WI38 (cell line): Measurements from ENCODE around the gene FAM117A.

ENCODE experiments used
- H3K4me3 ChIP-seq: 2 replicates; pipeline ENCODE4 v1.5.1; 2011; ENCODE audit warnings: low read depth, mild to moderate bottlenecking, control low read depth, low read length
- CTCF ChIP-seq: IDR thresholded peaks from 2 replicates; pipeline ENCODE4 v1.5.1; 2012; ENCODE audit warnings: low read depth, mild to moderate bottlenecking, control low read depth, low read length

Gene FAM117A

GRCh38 chr17:49716668-49717364 is 47.1 kb downstream of the FAM117A start:
- H3K4me3 ChIP-seq: no peak overlapping the region
- no peak for TF ChIP-seq CTCF

GRCh38 chr17:49715717-49716279 is 48.1 kb downstream of the FAM117A start:
- no peak for TF ChIP-seq CTCF
- H3K4me3 ChIP-seq: no peak overlapping the region

GRCh38 chr17:49715216-49715615 is 48.7 kb downstream of the FAM117A start:
- no peak for TF ChIP-seq CTCF
- H3K4me3 ChIP-seq: no peak overlapping the region

GRCh38 chr17:49708515-49709183 is 55.3 kb downstream of the FAM117A start:
- TF ChIP-seq CTCF: 0 out of 2 replicates have a peak, but pooled peaks have one; percentile 0
- peak overlapping the region; percentile 98 for H3K4me3 ChIP-seq

GRCh38 chr17:49707608-49708514 is 56.1 kb downstream of the FAM117A start, which contains the start of gene SLC35B1:
TSS of gene SLC35B1 (minus strand) at chr17:49707964. CDS start at chr17:49707833, 131 bp downstream.
- H3K4me3 ChIP-seq: peak within 1 kb of the TSS; percentile 98
- TF ChIP-seq CTCF: peak; percentile 78

GRCh38 chr17:49707246-49707607 is 56.7 kb downstream of the FAM117A start:
- H3K4me3 ChIP-seq: peak overlapping the region; percentile 98
- TF ChIP-seq CTCF: no peak
